ENCODE results near the gene ARFIP2. TPM values are rescaled to one million over a fixed set of nuclear protein-coding genes. Genes with fewer than 3 reads are reported as not detected.

ARFIP2 gene
- total RNA-seq, 1 experiment from 2014 or later, result 53.1 TPM

DNA sequence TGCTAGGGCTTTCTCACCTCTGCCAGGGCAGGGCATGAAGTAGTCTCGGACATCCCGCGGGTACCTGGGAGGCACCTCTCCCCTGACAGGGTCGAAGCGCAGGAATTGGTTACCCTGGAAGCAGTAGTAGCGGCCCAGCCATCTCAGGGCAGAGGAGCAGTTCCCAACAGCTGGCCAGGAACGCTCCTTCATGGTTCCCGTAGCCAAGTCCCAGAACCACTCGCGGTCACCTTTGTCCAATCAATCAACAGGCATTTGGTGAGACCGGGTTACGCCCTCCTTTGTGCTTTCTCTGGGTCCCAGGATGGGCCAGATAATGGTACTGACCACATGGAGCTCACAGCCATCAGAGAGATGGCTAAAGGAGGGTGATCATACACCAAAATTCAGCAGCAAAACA lies 43.7 kb downstream of the ARFIP2 start:
- Mint-ChIP-seq H3K27ac (no peak overlapping the region), H3K27me3 (ENCODE audit: low read depth) (peaks cover 2% of the 10 kb centered on the region; the same call in 1 of the 2 replicates), H3K4me3 (no peak overlapping the region), H3K36me3 (no peaks in the 10 kb centered on the region), H3K4me1 (no peaks in the 10 kb centered on the region), H3K9me3 (no peaks in the 10 kb centered on the region)
- DNase-seq (ENCODE audit: low spot score) (no peak), ATAC-seq (no peak)
- POLR2A ChIA-PET, result no interaction called here
- TF ChIP-seq ATF1 (CRISPR knock-in tag; IDR thresholded peaks at IDR 0.05) (no peak), ZBTB21 (CRISPR knock-in tag; IDR thresholded peaks at IDR 0.05; ENCODE audit: borderline replicate concordance) (no peak), ZNF232 (CRISPR knock-in tag; IDR thresholded peaks at IDR 0.05) (no peak), ELF4 (CRISPR knock-in tag; IDR thresholded peaks at IDR 0.05; ENCODE audit: low read depth) (no peak), AR (CRISPR knock-in tag; IDR thresholded peaks at IDR 0.05) (no peak)
- CTCF ChIA-PET, result interaction anchor here (0.5 to 12.2 kb wide), 6 partner anchors 10 to 74 kb away, joined by 3 to 342 read pairs (median 20); no protein-coding TSS in a partner anchor

GRCh38 chr11:6433998-6434660 lies 47.0 kb downstream of the ARFIP2 start:
- Mint-ChIP-seq H3K27ac (no peak overlapping the region), H3K4me3 (no peak overlapping the region), H3K36me3 (no peaks in the 10 kb centered on the region), H3K9me3 (no peaks in the 10 kb centered on the region), H3K4me1 (no peaks in the 10 kb centered on the region), H3K27me3 (ENCODE audit: low read depth) (peaks cover 4% of the 10 kb centered on the region)
- ChIA-PET POLR2A (no interaction called here), CTCF (interaction anchor here (1.1 to 1.2 kb wide), 2 partner anchors 9 kb away, joined by 4 to 8 read pairs; no protein-coding TSS in a partner anchor)
- TF ChIP-seq CBFB (CRISPR knock-in tag; IDR thresholded peaks at IDR 0.05; ENCODE audit: low read depth) (no peak), MXD4 (CRISPR knock-in tag; IDR thresholded peaks at IDR 0.05; ENCODE audit: borderline replicate concordance) (no peak), IRF2 (CRISPR knock-in tag; IDR thresholded peaks at IDR 0.05; ENCODE audit: borderline replicate concordance, low read depth) (no peak), FOXJ3 (CRISPR knock-in tag; IDR thresholded peaks at IDR 0.05; ENCODE audit: borderline replicate concordance) (no peak)
- DNase-seq (ENCODE audit: low spot score) (no peak), ATAC-seq (no peak)

DNA sequence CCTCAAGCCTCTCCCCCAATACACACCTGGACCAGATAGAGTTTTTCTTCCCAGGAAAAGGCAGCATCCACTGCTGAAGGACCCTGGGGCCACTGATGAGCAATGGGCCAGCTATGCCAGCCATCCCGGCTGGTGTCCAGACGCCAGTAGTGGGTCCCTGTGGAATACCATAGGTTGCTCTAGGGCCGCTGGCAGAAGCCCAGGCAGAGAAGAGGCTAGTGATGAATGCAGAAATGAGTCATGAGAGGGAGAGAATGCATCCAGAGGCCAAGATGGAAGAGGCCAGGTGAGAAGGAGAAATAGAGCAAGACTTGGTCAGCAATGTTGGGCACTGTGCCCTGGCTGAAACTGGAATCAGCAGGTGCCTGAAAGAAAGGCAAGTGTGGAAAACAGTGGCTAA lies 49.3 kb downstream of the ARFIP2 start:
- Mint-ChIP-seq H3K27me3 (ENCODE audit: low read depth) (peaks cover 8% of the 10 kb centered on the region), H3K9me3 (no peaks in the 10 kb centered on the region), H3K27ac (no peak overlapping the region), H3K4me3 (no peak overlapping the region), H3K36me3 (no peaks in the 10 kb centered on the region), H3K4me1 (peaks cover 7% of the 10 kb centered on the region)
- ChIA-PET POLR2A (no interaction called here), CTCF (interaction anchor here (2.7 to 2.9 kb wide), 2 partner anchors 12 to 53 kb away, joined by 21 to 23 read pairs; no protein-coding TSS in a partner anchor)
- ATAC-seq (no peak), DNase-seq (ENCODE audit: low spot score) (no peak)
- TF ChIP-seq E2F5 (CRISPR knock-in tag; IDR thresholded peaks at IDR 0.05) (no peak), NR3C1 (CRISPR knock-in tag; conservative IDR thresholded peaks at IDR 0.05; ENCODE audit: low read depth) (no peak), IRF2 (CRISPR knock-in tag; IDR thresholded peaks at IDR 0.05; ENCODE audit: borderline replicate concordance, low read depth) (no peak), RORB (CRISPR knock-in tag; IDR thresholded peaks at IDR 0.05) (no peak), CTCF (IDR thresholded peaks at IDR 0.05) (no peak), HMGA2 (CRISPR knock-in tag; IDR thresholded peaks at IDR 0.05) (no peak), USF1 (CRISPR knock-in tag; IDR thresholded peaks at IDR 0.05) (no peak)
- TF ChIP-seq, protein P1, sequence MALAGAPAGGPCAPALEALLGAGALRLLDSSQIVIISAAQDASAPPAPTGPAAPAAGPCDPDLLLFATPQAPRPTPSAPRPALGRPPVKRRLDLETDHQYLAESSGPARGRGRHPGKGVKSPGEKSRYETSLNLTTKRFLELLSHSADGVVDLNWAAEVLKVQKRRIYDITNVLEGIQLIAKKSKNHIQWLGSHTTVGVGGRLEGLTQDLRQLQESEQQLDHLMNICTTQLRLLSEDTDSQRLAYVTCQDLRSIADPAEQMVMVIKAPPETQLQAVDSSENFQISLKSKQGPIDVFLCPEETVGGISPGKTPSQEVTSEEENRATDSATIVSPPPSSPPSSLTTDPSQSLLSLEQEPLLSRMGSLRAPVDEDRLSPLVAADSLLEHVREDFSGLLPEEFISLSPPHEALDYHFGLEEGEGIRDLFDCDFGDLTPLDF (CRISPR knock-in tag; IDR thresholded peaks at IDR 0.05), result no peak
- TF ChIP-seq, protein P2, sequence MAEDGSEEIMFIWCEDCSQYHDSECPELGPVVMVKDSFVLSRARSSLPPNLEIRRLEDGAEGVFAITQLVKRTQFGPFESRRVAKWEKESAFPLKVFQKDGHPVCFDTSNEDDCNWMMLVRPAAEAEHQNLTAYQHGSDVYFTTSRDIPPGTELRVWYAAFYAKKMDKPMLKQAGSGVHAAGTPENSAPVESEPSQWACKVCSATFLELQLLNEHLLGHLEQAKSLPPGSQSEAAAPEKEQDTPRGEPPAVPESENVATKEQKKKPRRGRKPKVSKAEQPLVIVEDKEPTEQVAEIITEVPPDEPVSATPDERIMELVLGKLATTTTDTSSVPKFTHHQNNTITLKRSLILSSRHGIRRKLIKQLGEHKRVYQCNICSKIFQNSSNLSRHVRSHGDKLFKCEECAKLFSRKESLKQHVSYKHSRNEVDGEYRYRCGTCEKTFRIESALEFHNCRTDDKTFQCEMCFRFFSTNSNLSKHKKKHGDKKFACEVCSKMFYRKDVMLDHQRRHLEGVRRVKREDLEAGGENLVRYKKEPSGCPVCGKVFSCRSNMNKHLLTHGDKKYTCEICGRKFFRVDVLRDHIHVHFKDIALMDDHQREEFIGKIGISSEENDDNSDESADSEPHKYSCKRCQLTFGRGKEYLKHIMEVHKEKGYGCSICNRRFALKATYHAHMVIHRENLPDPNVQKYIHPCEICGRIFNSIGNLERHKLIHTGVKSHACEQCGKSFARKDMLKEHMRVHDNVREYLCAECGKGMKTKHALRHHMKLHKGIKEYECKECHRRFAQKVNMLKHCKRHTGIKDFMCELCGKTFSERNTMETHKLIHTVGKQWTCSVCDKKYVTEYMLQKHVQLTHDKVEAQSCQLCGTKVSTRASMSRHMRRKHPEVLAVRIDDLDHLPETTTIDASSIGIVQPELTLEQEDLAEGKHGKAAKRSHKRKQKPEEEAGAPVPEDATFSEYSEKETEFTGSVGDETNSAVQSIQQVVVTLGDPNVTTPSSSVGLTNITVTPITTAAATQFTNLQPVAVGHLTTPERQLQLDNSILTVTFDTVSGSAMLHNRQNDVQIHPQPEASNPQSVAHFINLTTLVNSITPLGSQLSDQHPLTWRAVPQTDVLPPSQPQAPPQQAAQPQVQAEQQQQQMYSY (CRISPR knock-in tag; IDR thresholded peaks at IDR 0.05), result no peak
